ENCODE data around the gene ZNF133. TPM values are rescaled to one million over a fixed set of nuclear protein-coding genes. Genes with fewer than 3 reads are reported as not detected.
"Not testable (repeated sequence)": the region's sequence is repeated elsewhere in the genome, so short reads cannot be mapped to it uniquely, and the experiment has no call there.

The ZNF133 gene
- total RNA-seq = 1 to 10 TPM; 2.5 to 6.1 (median 4.8) TPM
- long read RNA-seq, partial matches to known transcripts = 0 of 2 reads
- long read RNA-seq, other reads (novel, unspliced or antisense) = 2 of 2 reads

- H3K4me1 ChIP-seq = peaks cover 0 to 6% (median 2%) of the 10 kb centered on the region in 4 donors
Measured at GRCh38 chr20:18287915-18288748, at the start of gene ZNF133. Gene ZNF133 (plus strand): TSS chr20:18288527. CDS start chr20:18305687, 17,160 bp downstream.

GRCh38 chr20:18240997-18241396 lies 47.3 kb upstream of the ZNF133 start:
- 69% methylated on average over 1 of the region's 1 CpG for WGBS (ENCODE audit: insufficient coverage, low coverage, low lambda C conversion rate, missing lambda C conversion rate)
- H3K27me3 ChIP-seq = no peaks in the 10 kb centered on the region
- no peak overlapping the region for H3K27ac ChIP-seq
- no peaks in the 10 kb centered on the region for H3K9me3 ChIP-seq
- intact Hi-C loops (cut with DNase I) = no loop called here
- DNase-seq = no peak
- no peaks in the 10 kb centered on the region for H3K4me1 ChIP-seq
- no peak for TF ChIP-seq POLR2A (IDR thresholded peaks at IDR 0.05)
- no peak for TF ChIP-seq CTCF (IDR thresholded peaks at IDR 0.05)
- no peak for ATAC-seq
- H3K4me3 ChIP-seq = no peak overlapping the region
- H3K36me3 ChIP-seq = no peaks in the 10 kb centered on the region

More at GRCh38 chr20:18287915-18288748, at the start of gene ZNF133:
- Histone ChIP-seq H3K36me3 (no peaks in the 10 kb centered on the region), H3K27me3 (peaks cover 0 to 7% of the 10 kb centered on the region in 2 donors), H3K27ac (peak within 1 kb of the TSS; percentile 89 to 96 (median 95)), H3K4me3 (peak within 1 kb of the TSS; percentile 70 to 98 (median 96)), H3K9me3 (peaks cover 0 to 5% (median 0%) of the 10 kb centered on the region in 4 donors)
- ATAC-seq = peak; percentile 97 to 98 (median 98)
- DNase-seq = peak; percentile 95 to 98 (median 97)
- intact Hi-C loops (cut with DNase I) = no loop called here
- 0% methylated on average over 17 of the region's 63 CpGs for WGBS (ENCODE audit: insufficient coverage, low coverage, low lambda C conversion rate, missing lambda C conversion rate)
- TF ChIP-seq POLR2A (IDR thresholded peaks at IDR 0.05) = peak; percentile 76
- TF ChIP-seq CTCF (IDR thresholded peaks at IDR 0.05) = peak in 1 of 4 donors; percentile 8

GRCh38 chr20:18243802-18244201 lies 44.5 kb upstream of the ZNF133 start:
- Histone ChIP-seq H3K36me3 (no peaks in the 10 kb centered on the region), H3K27me3 (no peaks in the 10 kb centered on the region), H3K4me1 (no peaks in the 10 kb centered on the region), H3K4me3 (no peak overlapping the region), H3K27ac (no peak overlapping the region), H3K9me3 (no peaks in the 10 kb centered on the region)
- 0% methylated on average over 1 of the region's 1 CpG for WGBS (ENCODE audit: insufficient coverage, low coverage, low lambda C conversion rate, missing lambda C conversion rate)
- DNase-seq = no peak
- ATAC-seq = no peak
- no peak for TF ChIP-seq POLR2A (IDR thresholded peaks at IDR 0.05)
- TF ChIP-seq CTCF (IDR thresholded peaks at IDR 0.05) = no peak
- intact Hi-C loops (cut with DNase I) = no loop called here

- not testable (repeated sequence) for H3K9me3 ChIP-seq
Measured at GRCh38 chr20:18248545-18248944, 39.8 kb upstream of the ZNF133 start.

GRCh38 chr20:18250217-18250616 lies 38.1 kb upstream of the ZNF133 start:
- H3K36me3 ChIP-seq = no peaks in the 10 kb centered on the region
- ATAC-seq = no peak
- intact Hi-C loops (cut with DNase I) = no loop called here
- H3K27ac ChIP-seq = no peak overlapping the region
- H3K9me3 ChIP-seq = no peaks in the 10 kb centered on the region
- H3K4me3 ChIP-seq = no peak overlapping the region
- WGBS (ENCODE audit: insufficient coverage, low coverage, low lambda C conversion rate, missing lambda C conversion rate) = 73% methylated on average over 3 of the region's 3 CpGs
- H3K4me1 ChIP-seq = no peaks in the 10 kb centered on the region
- no peak for DNase-seq
- H3K27me3 ChIP-seq = no peaks in the 10 kb centered on the region
- TF ChIP-seq POLR2A (IDR thresholded peaks at IDR 0.05) (no peak), CTCF (IDR thresholded peaks at IDR 0.05) (no peak)

More at GRCh38 chr20:18248545-18248944, 39.8 kb upstream of the ZNF133 start:
- H3K4me3 ChIP-seq; H3K4me1 ChIP-seq; ATAC-seq; H3K27ac ChIP-seq; intact Hi-C loops (cut with DNase I); H3K27me3 ChIP-seq; DNase-seq; H3K36me3 ChIP-seq: not testable (repeated sequence)
- no CpG with 5 or more reads among the region's 4 CpGs for WGBS (ENCODE audit: insufficient coverage, low coverage, low lambda C conversion rate, missing lambda C conversion rate)
